ENCODE data around the gene CST5. TPM values are rescaled to one million over a fixed set of nuclear protein-coding genes. Genes with fewer than 3 reads are reported as not detected.
"Not testable (repeated sequence)": the region's sequence is repeated elsewhere in the genome, so short reads cannot be mapped to it uniquely, and the experiment has no call there.

CST5 gene
- polyA plus RNA-seq, 1 donor from 2014 or later, result not detected

GRCh38 chr20:23915844-23916243, 36.3 kb upstream of the CST5 start:
- H3K27me3 Mint-ChIP-seq, result peaks cover 7% of the 10 kb centered on the region
- no peak overlapping the region for H3K27ac Mint-ChIP-seq
- H3K9me3 Mint-ChIP-seq, result no peaks in the 10 kb centered on the region
- no peak overlapping the region for H3K4me3 Mint-ChIP-seq
- no peaks in the 10 kb centered on the region for H3K4me1 Mint-ChIP-seq
- no peaks in the 10 kb centered on the region for H3K36me3 Mint-ChIP-seq

- H3K9me3 Mint-ChIP-seq, H3K36me3 Mint-ChIP-seq, H3K27ac Mint-ChIP-seq, H3K4me3 Mint-ChIP-seq, H3K4me1 Mint-ChIP-seq, H3K27me3 Mint-ChIP-seq: not testable (repeated sequence)
These were observed 34.9 kb upstream of the CST5 start for GRCh38 chr20:23914469-23914868.

GRCh38 chr20:23910210-23910609, 30.7 kb upstream of the CST5 start:
- H3K27ac Mint-ChIP-seq, result no peak overlapping the region
- H3K27me3 Mint-ChIP-seq, result peaks cover 12% of the 10 kb centered on the region
- no peaks in the 10 kb centered on the region for H3K36me3 Mint-ChIP-seq
- H3K4me1 Mint-ChIP-seq, result no peaks in the 10 kb centered on the region
- no peak overlapping the region for H3K4me3 Mint-ChIP-seq
- peaks cover 6 to 33% (median 10%) of the 10 kb centered on the region in 3 donors for H3K9me3 Mint-ChIP-seq

GRCh38 chr20:23909390-23909789, 29.8 kb upstream of the CST5 start:
- no peaks in the 10 kb centered on the region for H3K36me3 Mint-ChIP-seq
- peaks cover 12% of the 10 kb centered on the region for H3K27me3 Mint-ChIP-seq
- H3K4me1 Mint-ChIP-seq, result no peaks in the 10 kb centered on the region
- no peak overlapping the region for H3K27ac Mint-ChIP-seq
- peaks cover 10 to 39% (median 11%) of the 10 kb centered on the region in 3 donors for H3K9me3 Mint-ChIP-seq
- no peak overlapping the region for H3K4me3 Mint-ChIP-seq

GRCh38 chr20:23907579-23907978, 28.0 kb upstream of the CST5 start:
- Mint-ChIP-seq H3K4me1 (peaks cover 0 to 2% (median 0%) of the 10 kb centered on the region in 3 donors), H3K27ac (no peak overlapping the region), H3K36me3 (peaks cover 3% of the 10 kb centered on the region), H3K9me3 (peaks cover 14 to 45% (median 14%) of the 10 kb centered on the region in 3 donors), H3K4me3 (no peak overlapping the region), H3K27me3 (peaks cover 12% of the 10 kb centered on the region)

GRCh38 chr20:23902396-23902795, 22.8 kb upstream of the CST5 start:
- not testable (repeated sequence) for H3K36me3 Mint-ChIP-seq, H3K27me3 Mint-ChIP-seq, H3K4me3 Mint-ChIP-seq, H3K27ac Mint-ChIP-seq, H3K4me1 Mint-ChIP-seq
- H3K9me3 Mint-ChIP-seq, result peaks cover 9 to 32% (median 13%) of the 10 kb centered on the region in 3 donors

- H3K27me3 Mint-ChIP-seq, H3K4me1 Mint-ChIP-seq, H3K9me3 Mint-ChIP-seq, H3K4me3 Mint-ChIP-seq, H3K27ac Mint-ChIP-seq, H3K36me3 Mint-ChIP-seq: not testable (repeated sequence)
These were observed 11.3 kb upstream of the CST5 start for GRCh38 chr20:23890867-23891266.

- Mint-ChIP-seq H3K4me1 (no peaks in the 10 kb centered on the region), H3K27ac (no peak overlapping the region), H3K4me3 (no peak overlapping the region), H3K9me3 (peaks cover 0 to 1% (median 0%) of the 10 kb centered on the region in 3 donors), H3K27me3 (no peaks in the 10 kb centered on the region), H3K36me3 (no peaks in the 10 kb centered on the region)
These were observed 10.2 kb upstream of the CST5 start for GRCh38 chr20:23889775-23890187.

- Mint-ChIP-seq H3K9me3 (no peaks in the 10 kb centered on the region), H3K36me3 (no peaks in the 10 kb centered on the region), H3K27ac (no peak overlapping the region), H3K4me3 (no peak overlapping the region), H3K27me3 (no peaks in the 10 kb centered on the region), H3K4me1 (no peaks in the 10 kb centered on the region)
These were observed 8.3 kb upstream of the CST5 start for GRCh38 chr20:23887856-23888255.

- no peaks in the 10 kb centered on the region for H3K9me3 Mint-ChIP-seq
- H3K4me1 Mint-ChIP-seq, result no peaks in the 10 kb centered on the region
- H3K36me3 Mint-ChIP-seq, result no peaks in the 10 kb centered on the region
- no peak overlapping the region for H3K4me3 Mint-ChIP-seq
- no peaks in the 10 kb centered on the region for H3K27me3 Mint-ChIP-seq
- H3K27ac Mint-ChIP-seq, result no peak overlapping the region
These were observed 5.2 kb upstream of the CST5 start for GRCh38 chr20:23884771-23885162.

GRCh38 chr20:23884136-23884770, 4.7 kb upstream of the CST5 start:
- H3K4me3 Mint-ChIP-seq, result no peak overlapping the region
- no peaks in the 10 kb centered on the region for H3K27me3 Mint-ChIP-seq
- no peaks in the 10 kb centered on the region for H3K9me3 Mint-ChIP-seq
- no peak overlapping the region for H3K27ac Mint-ChIP-seq
- H3K4me1 Mint-ChIP-seq, result no peaks in the 10 kb centered on the region
- no peaks in the 10 kb centered on the region for H3K36me3 Mint-ChIP-seq

GRCh38 chr20:23881371-23881770, 1.8 kb upstream of the CST5 start:
- Mint-ChIP-seq H3K4me1 (no peaks in the 10 kb centered on the region), H3K27ac (no peak overlapping the region), H3K27me3 (no peaks in the 10 kb centered on the region), H3K4me3 (no peak overlapping the region), H3K36me3 (no peaks in the 10 kb centered on the region), H3K9me3 (no peaks in the 10 kb centered on the region)

GRCh38 chr20:23880417-23880816, 869 bp upstream of the CST5 start:
- H3K4me3 Mint-ChIP-seq, result no peak overlapping the region
- H3K27me3 Mint-ChIP-seq, result no peaks in the 10 kb centered on the region
- H3K9me3 Mint-ChIP-seq, result no peaks in the 10 kb centered on the region
- peak overlapping the region in 1 of 3 donors; percentile 3 for H3K27ac Mint-ChIP-seq
- H3K36me3 Mint-ChIP-seq, result no peaks in the 10 kb centered on the region
- H3K4me1 Mint-ChIP-seq, result no peaks in the 10 kb centered on the region

- H3K9me3 Mint-ChIP-seq, result no peaks in the 10 kb centered on the region
- H3K27me3 Mint-ChIP-seq, result no peaks in the 10 kb centered on the region
- H3K36me3 Mint-ChIP-seq, result no peaks in the 10 kb centered on the region
- peak overlapping the region in 1 of 3 donors; percentile 3 for H3K27ac Mint-ChIP-seq
- no peaks in the 10 kb centered on the region for H3K4me1 Mint-ChIP-seq
- no peak overlapping the region for H3K4me3 Mint-ChIP-seq
These were observed 345 bp upstream of the CST5 start for GRCh38 chr20:23879811-23880374.

GRCh38 chr20:23878787-23879186, 761 bp downstream of the CST5 start:
- H3K36me3 Mint-ChIP-seq, result no peaks in the 10 kb centered on the region
- no peaks in the 10 kb centered on the region for H3K9me3 Mint-ChIP-seq
- no peak overlapping the region for H3K4me3 Mint-ChIP-seq
- no peak overlapping the region for H3K27ac Mint-ChIP-seq
- H3K4me1 Mint-ChIP-seq, result no peaks in the 10 kb centered on the region
- peaks cover 3% of the 10 kb centered on the region for H3K27me3 Mint-ChIP-seq

GRCh38 chr20:23878016-23878542, 1.5 kb downstream of the CST5 start:
- H3K27me3 Mint-ChIP-seq, H3K4me3 Mint-ChIP-seq, H3K4me1 Mint-ChIP-seq, H3K36me3 Mint-ChIP-seq, H3K9me3 Mint-ChIP-seq, H3K27ac Mint-ChIP-seq: not testable (repeated sequence)

All from IgD-negative memory B cell (primary cell).